ENCODE data around the gene ELAVL3.

The ELAVL3 gene

GRCh38 chr19:11448410-11448809, 32.4 kb downstream of the ELAVL3 start:
- no peaks in the 10 kb centered on the region for H4K20me1 ChIP-seq (ENCODE audit: insufficient read depth)

DNA sequence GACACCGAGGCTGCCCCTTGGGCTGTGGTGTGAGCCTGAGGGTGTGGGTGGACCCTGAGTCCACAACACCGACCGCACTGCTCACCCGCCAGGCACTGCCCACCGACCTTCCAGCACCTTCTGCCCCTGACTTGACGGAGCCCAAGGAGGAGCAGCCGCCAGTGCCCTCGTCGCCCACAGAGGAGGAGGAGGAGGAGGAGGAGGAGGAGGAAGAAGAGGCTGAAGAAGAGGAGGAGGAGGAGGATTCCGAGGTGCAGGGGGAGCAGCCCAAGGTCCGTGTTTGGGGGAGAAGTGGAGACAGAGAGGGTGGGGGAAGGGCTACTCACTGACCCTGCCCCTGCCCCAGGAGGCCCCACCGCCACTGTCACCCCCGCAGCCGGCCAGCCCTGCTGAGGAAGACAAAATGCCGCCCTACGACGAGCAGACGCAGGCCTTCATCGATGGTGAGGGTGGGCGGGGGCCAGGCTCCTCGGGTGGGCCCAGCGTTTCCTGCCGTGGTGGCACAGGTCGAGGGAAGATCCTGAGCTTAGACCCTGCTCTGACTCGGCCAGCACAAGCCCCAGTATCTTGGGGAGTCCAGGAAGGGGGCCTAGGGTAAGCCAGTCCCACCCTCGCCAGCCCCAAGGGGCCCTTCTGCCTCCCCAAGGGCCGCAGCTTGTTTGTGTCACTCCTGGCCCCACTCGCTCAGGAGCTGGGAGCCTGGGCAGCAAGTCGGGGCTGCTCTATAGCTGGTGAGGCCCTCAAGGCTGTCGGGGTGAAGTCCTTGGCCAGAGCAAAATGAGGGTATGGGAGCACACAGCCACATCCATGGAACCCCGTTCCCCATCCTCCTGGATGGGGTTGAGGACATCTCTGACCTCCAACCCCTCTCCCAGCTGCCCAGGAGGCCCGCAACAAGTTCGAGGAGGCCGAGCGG, 33.2 kb downstream of the ELAVL3 start:
- Histone ChIP-seq H3K4me1 (ENCODE audit: low read depth, poor library complexity, severe bottlenecking) (no peaks in the 10 kb centered on the region), H4K20me1 (ENCODE audit: insufficient read depth) (no peaks in the 10 kb centered on the region), H3K9ac (no peak overlapping the region), H3K27me3 (ENCODE audit: insufficient read depth, low read depth) (no peaks in the 10 kb centered on the region), H3K4me3 (IDR thresholded peaks at IDR 0.05; ENCODE audit: insufficient read depth, low read depth, low read length) (no peak overlapping the region), H2AFZ (ENCODE audit: low read depth) (no peak overlapping the region), H3K27ac (no peak overlapping the region), H3K79me2 (ENCODE audit: insufficient read depth, low read depth) (no peaks in the 10 kb centered on the region), H3K4me2 (no peak overlapping the region), H3K36me3 (ENCODE audit: insufficient read depth) (no peaks in the 10 kb centered on the region)
- TF ChIP-seq, protein P1, sequence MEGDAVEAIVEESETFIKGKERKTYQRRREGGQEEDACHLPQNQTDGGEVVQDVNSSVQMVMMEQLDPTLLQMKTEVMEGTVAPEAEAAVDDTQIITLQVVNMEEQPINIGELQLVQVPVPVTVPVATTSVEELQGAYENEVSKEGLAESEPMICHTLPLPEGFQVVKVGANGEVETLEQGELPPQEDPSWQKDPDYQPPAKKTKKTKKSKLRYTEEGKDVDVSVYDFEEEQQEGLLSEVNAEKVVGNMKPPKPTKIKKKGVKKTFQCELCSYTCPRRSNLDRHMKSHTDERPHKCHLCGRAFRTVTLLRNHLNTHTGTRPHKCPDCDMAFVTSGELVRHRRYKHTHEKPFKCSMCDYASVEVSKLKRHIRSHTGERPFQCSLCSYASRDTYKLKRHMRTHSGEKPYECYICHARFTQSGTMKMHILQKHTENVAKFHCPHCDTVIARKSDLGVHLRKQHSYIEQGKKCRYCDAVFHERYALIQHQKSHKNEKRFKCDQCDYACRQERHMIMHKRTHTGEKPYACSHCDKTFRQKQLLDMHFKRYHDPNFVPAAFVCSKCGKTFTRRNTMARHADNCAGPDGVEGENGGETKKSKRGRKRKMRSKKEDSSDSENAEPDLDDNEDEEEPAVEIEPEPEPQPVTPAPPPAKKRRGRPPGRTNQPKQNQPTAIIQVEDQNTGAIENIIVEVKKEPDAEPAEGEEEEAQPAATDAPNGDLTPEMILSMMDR (conservative IDR thresholded peaks at IDR 0.05; ENCODE audit: low read depth, low read length): no peak

More at GRCh38 chr19:11448410-11448809, 32.4 kb downstream of the ELAVL3 start:
- H3K36me3 ChIP-seq (ENCODE audit: insufficient read depth): no peaks in the 10 kb centered on the region
- H3K4me2 ChIP-seq: no peak overlapping the region
- H3K79me2 ChIP-seq (ENCODE audit: insufficient read depth, low read depth): no peaks in the 10 kb centered on the region
- no peaks in the 10 kb centered on the region for H3K27me3 ChIP-seq (ENCODE audit: insufficient read depth, low read depth)
- no peak overlapping the region for H3K9ac ChIP-seq
- TF ChIP-seq, protein P1 (conservative IDR thresholded peaks at IDR 0.05; ENCODE audit: low read depth, low read length): no peak
- no peak overlapping the region for H2AFZ ChIP-seq (ENCODE audit: low read depth)
- no peak overlapping the region for H3K27ac ChIP-seq
- H3K4me1 ChIP-seq (ENCODE audit: low read depth, poor library complexity, severe bottlenecking): no peaks in the 10 kb centered on the region
- H3K4me3 ChIP-seq (IDR thresholded peaks at IDR 0.05; ENCODE audit: insufficient read depth, low read depth, low read length): no peak overlapping the region

GRCh38 chr19:11446652-11447301, 34.1 kb downstream of the ELAVL3 start:
- Histone ChIP-seq H3K36me3 (ENCODE audit: insufficient read depth) (no peaks in the 10 kb centered on the region), H3K27ac (no peak overlapping the region), H3K4me3 (IDR thresholded peaks at IDR 0.05; ENCODE audit: insufficient read depth, low read depth, low read length) (no peak overlapping the region), H3K79me2 (ENCODE audit: insufficient read depth, low read depth) (no peaks in the 10 kb centered on the region), H3K4me2 (no peak overlapping the region), H3K4me1 (ENCODE audit: low read depth, poor library complexity, severe bottlenecking) (no peaks in the 10 kb centered on the region), H2AFZ (ENCODE audit: low read depth) (no peak overlapping the region), H3K9ac (no peak overlapping the region), H4K20me1 (ENCODE audit: insufficient read depth) (no peaks in the 10 kb centered on the region), H3K27me3 (ENCODE audit: insufficient read depth, low read depth) (no peaks in the 10 kb centered on the region)
- TF ChIP-seq, protein P1 (conservative IDR thresholded peaks at IDR 0.05; ENCODE audit: low read depth, low read length): peak; percentile 55

DNA sequence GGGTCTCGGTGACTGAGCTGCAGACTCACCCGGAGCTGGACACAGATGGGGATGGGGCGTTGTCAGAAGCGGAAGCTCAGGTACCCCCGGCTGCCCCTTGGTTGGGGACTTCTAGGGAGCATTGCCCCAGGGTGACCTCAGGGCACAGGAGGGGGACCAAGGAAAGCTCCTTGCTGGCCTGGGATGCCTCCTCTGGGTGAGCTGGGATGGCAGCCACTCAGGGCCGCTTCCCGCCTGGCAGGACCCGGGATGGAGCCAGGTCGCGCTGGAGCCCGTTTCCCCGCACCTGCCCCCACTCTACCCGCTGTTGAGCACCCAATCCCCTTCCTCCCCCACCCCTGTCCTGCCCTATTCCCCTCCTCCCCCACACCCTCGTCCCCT, 34.6 kb downstream of the ELAVL3 start:
- Histone ChIP-seq H3K9ac (no peak overlapping the region), H2AFZ (ENCODE audit: low read depth) (no peak overlapping the region), H3K79me2 (ENCODE audit: insufficient read depth, low read depth) (no peaks in the 10 kb centered on the region), H3K36me3 (ENCODE audit: insufficient read depth) (no peaks in the 10 kb centered on the region), H3K4me3 (IDR thresholded peaks at IDR 0.05; ENCODE audit: insufficient read depth, low read depth, low read length) (no peak overlapping the region), H3K27ac (no peak overlapping the region), H4K20me1 (ENCODE audit: insufficient read depth) (no peaks in the 10 kb centered on the region), H3K4me2 (no peak overlapping the region), H3K4me1 (ENCODE audit: low read depth, poor library complexity, severe bottlenecking) (no peaks in the 10 kb centered on the region), H3K27me3 (ENCODE audit: insufficient read depth, low read depth) (no peaks in the 10 kb centered on the region)
- TF ChIP-seq, protein P1 (conservative IDR thresholded peaks at IDR 0.05; ENCODE audit: low read depth, low read length): no peak

Data from KMS-11 (cell line).